K562 (cell line): ENCODE data around the gene YLPM1. TPM values are rescaled to one million over a fixed set of nuclear protein-coding genes. Genes with fewer than 3 reads are reported as not detected.

ENCODE experiments used
- ARHGAP35 ChIP-seq: fragments of 450-650 bp; IDR thresholded peaks from 2 replicates; pipeline ENCODE4 v1.6.1; 2018; ENCODE audit not compliant: partially characterized antibody
- C11orf30 ChIP-seq: fragments of 450-650 bp; IDR thresholded peaks from 2 replicates; pipeline ENCODE4 v1.6.1; 2016; ENCODE audit warnings: low read depth, mild to moderate bottlenecking
- CEBPB ChIP-seq: fragments of 450-650 bp; IDR thresholded peaks from 2 replicates; pipeline ENCODE4 v1.6.1; 2016; ENCODE audit warnings: missing genetic modification characterization, missing compliant biosample characterization
- ETV5 ChIP-seq: sonication (generic); formaldehyde crosslinking; IDR thresholded peaks from 2 replicates; pipeline ENCODE4 v1.4.0; 2020; ENCODE audit warnings: low read depth, mild to moderate bottlenecking, missing genetic modification reagents
- FOXJ3 ChIP-seq: sonication (generic); formaldehyde crosslinking; IDR thresholded peaks from 2 replicates; pipeline ENCODE4 v1.4.0; 2020; ENCODE audit warnings: mild to moderate bottlenecking, missing genetic modification reagents
- FOXP4 ChIP-seq: sonication (generic); formaldehyde crosslinking; IDR thresholded peaks from 2 replicates; pipeline ENCODE4 v1.8.0; 2022; ENCODE audit warnings: mild to moderate bottlenecking, missing genetic modification reagents, borderline replicate concordance
- HNRNPK ChIP-seq: fragments of 200-400 bp; formaldehyde crosslinking; IDR thresholded peaks from one replicate; pipeline ENCODE4 v1.6.1; 2018; ENCODE audit warnings: mild to moderate bottlenecking, low read depth, low read length; ENCODE audit not compliant: poor library complexity, severe bottlenecking
- IFI16 ChIP-seq: fragments of 250-450 bp; sonication (Bioruptor Pico); IDR thresholded peaks from 2 replicates; pipeline ENCODE4 v2.1.2; 2022; ENCODE audit warnings: mild to moderate bottlenecking, inconsistent platforms
- MCM7 ChIP-seq, 2 experiments: fragments of 450-650 bp; IDR thresholded peaks; 2 replicates each; pipeline ENCODE4 v1.6.1; 2016 to 2018
- NCOA4 ChIP-seq: fragments of 450-650 bp; IDR thresholded peaks from 2 replicates; pipeline ENCODE4 v1.6.1; 2018; ENCODE audit warnings: mild to moderate bottlenecking; ENCODE audit not compliant: partially characterized antibody
- NFATC3 ChIP-seq: fragments of 450-650 bp; IDR thresholded peaks from 2 replicates; pipeline ENCODE4 v1.6.1; 2017; ENCODE audit warnings: mild to moderate bottlenecking
- POLR2H ChIP-seq: IDR thresholded peaks from 2 replicates; pipeline ENCODE4 v1.6.1; 2016; ENCODE audit warnings: missing genetic modification characterization, low read depth, mild to moderate bottlenecking, control low read depth, missing compliant biosample characterization, moderate library complexity
- PYGO2 ChIP-seq: fragments of 450-650 bp; IDR thresholded peaks from 2 replicates; pipeline ENCODE4 v1.6.1; 2016; ENCODE audit warnings: mild to moderate bottlenecking, missing genetic modification characterization, moderate library complexity, missing compliant biosample characterization
- RBFOX2 ChIP-seq: fragments of 200-400 bp; formaldehyde crosslinking; IDR thresholded peaks from 2 replicates; pipeline ENCODE4 v1.6.1; 2017; ENCODE audit warnings: low read depth, mild to moderate bottlenecking, low read length, moderate library complexity
- RBM17 ChIP-seq: fragments of 200-400 bp; formaldehyde crosslinking; IDR thresholded peaks from 2 replicates; pipeline ENCODE4 v1.6.1; 2017; ENCODE audit warnings: low read depth, mild to moderate bottlenecking, low read length, borderline replicate concordance
- RFX1 ChIP-seq: fragments of 450-650 bp; IDR thresholded peaks from 2 replicates; pipeline ENCODE4 v1.6.1; 2016; ENCODE audit warnings: mild to moderate bottlenecking, moderate library complexity
- RUNX1 ChIP-seq: sonication (generic); IDR thresholded peaks from 2 replicates; pipeline ENCODE4 v1.6.1; 2016; ENCODE audit warnings: antibody characterized with exemption, low read depth
- SMAD4 ChIP-seq: fragments of 250-450 bp; sonication (Bioruptor Pico); conservative IDR thresholded peaks from 2 replicates; pipeline ENCODE4 v1.8.0; 2021; ENCODE audit warnings: inconsistent platforms, mild to moderate bottlenecking, moderate library complexity
- SMARCC2 ChIP-seq: fragments of 450-650 bp; IDR thresholded peaks from 2 replicates; pipeline ENCODE4 v1.6.1; 2017; ENCODE audit warnings: antibody characterized with exemption, moderate library complexity, mild to moderate bottlenecking, low read depth
- SP1 ChIP-seq: sonication (generic); formaldehyde crosslinking; IDR thresholded peaks from 2 replicates; pipeline ENCODE4 v1.8.1; 2022; ENCODE audit warnings: mild to moderate bottlenecking, missing genetic modification reagents
- ZNF121 ChIP-seq: sonication (generic); formaldehyde crosslinking; conservative IDR thresholded peaks from 2 replicates; pipeline ENCODE4 v1.8.0; 2022; ENCODE audit warnings: missing genetic modification reagents
- ZNF384 ChIP-seq: IDR thresholded peaks from 2 replicates; pipeline ENCODE4 v1.6.1; 2012; ENCODE audit warnings: low read depth, low read length, improper control_type of control experiment
- ZNF609 ChIP-seq: sonication (generic); formaldehyde crosslinking; IDR thresholded peaks from 2 replicates; pipeline ENCODE4 v1.8.1; 2023; ENCODE audit warnings: missing genetic modification reagents, mild to moderate bottlenecking, borderline replicate concordance
- polyA plus RNA-seq, 8 experiments: library from polyadenylated mRNA; depleted of rRNA in 4 of 8; stranded (reverse) in 5 of 8; unstranded in 3 of 8; fragments of >200 nt; fragmentation: Nextera tagmentation in 2 of 8; fragmentation: Illumina TruSeq in 1 of 8; extraction: Ambion mirVana in 2 of 8; extraction: Trizol in 1 of 8; gene quantifications; 2 replicates each; pipeline versions ENCODE4 v1.2.1 to v1.2.3, GENCODE V29; 2011 to 2014; ENCODE audit warnings: inconsistent platforms in 1 of 8, missing spikeins in 1 of 8
- total RNA-seq, 7 experiments: library from RNA; depleted of rRNA in 6 of 7; stranded (reverse); fragments of >200 nt in 6 of 7; fragmentation: Illumina TruSeq in 2 of 7; extraction: Trizol in 2 of 7; gene quantifications; 2 replicates each; pipeline versions ENCODE4 v1.2.1 to v1.2.3, GENCODE V29; 2011 to 2021; ENCODE audit warnings: low replicate concordance in 1 of 7

Gene YLPM1
- total and polyA plus RNA-seq, 9 of the 15 experiments (the other 6 are each of a cell fraction or from before 2014, with no cell fraction given) = 7.2 to 32.7 (median 14.6) TPM

DNA sequence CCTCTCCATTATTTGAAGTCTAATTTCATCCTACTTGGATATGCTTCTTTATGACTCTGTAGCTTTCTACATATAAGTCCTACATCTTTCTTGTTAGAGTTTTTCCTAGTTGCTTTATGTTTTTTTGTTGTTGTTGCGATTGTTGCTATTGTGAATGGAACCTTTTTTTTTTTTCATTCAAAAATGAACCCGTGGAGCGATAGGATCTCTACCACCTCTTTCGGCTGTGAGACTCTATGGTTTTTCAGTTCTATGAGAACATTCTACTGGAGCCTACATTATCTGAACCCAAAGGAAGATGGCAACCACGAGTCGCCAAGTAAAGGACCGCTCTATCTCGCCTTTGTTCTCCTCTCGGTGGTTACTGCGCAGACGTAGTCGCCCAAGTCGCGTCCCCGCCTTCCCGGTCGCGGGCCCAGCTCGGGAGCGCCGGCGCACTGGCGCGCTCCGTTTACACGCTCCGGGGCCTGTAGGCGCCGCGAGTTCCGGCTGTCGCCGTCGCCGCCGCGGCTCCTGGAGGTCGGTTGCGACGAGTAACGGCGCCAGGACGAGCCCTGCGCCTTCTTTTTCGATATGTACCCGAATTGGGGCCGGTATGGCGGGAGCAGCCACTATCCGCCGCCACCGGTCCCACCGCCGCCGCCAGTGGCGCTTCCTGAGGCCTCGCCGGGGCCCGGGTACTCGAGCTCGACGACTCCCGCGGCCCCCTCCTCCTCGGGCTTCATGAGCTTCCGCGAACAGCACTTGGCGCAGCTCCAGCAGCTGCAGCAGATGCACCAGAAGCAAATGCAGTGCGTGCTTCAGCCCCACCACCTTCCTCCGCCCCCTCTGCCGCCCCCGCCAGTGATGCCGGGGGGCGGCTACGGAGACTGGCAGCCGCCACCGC is at the start of gene YLPM1 (continued):
- peak; percentile 59 for TF ChIP-seq POLR2H (tag)
- TF ChIP-seq RUNX1 = no peak
- TF ChIP-seq CEBPB (tag) = no peak
- 0 out of 2 replicates have a peak, but pooled peaks have one; percentile 48 for TF ChIP-seq ETV5 (CRISPR knock-in tag)
- 0 out of 2 replicates have a peak, but pooled peaks have one; percentile 39 for TF ChIP-seq FOXJ3 (CRISPR knock-in tag)
- no peak for TF ChIP-seq MCM7 (IDR thresholded peaks at IDR 0.05)
- TF ChIP-seq NCOA4 = no peak
- TF ChIP-seq SMARCC2 = no peak
- 0 out of 2 replicates have a peak, but pooled peaks have one; percentile 34 for TF ChIP-seq NFATC3
- TF ChIP-seq SMAD4 (CRISPR knock-in tag) = peak; percentile 54; the same call in 1 of the 2 replicates
- TF ChIP-seq ARHGAP35 = no peak
- TF ChIP-seq RFX1 = no peak
- TF ChIP-seq FOXP4 (CRISPR knock-in tag) = no peak
- peak; percentile 65 for TF ChIP-seq C11orf30
- TF ChIP-seq ZNF384 = peak; percentile 93
- no peak for TF ChIP-seq PYGO2 (tag)
- TF ChIP-seq IFI16 (CRISPR knock-in tag) = no peak
- TF ChIP-seq ZNF121 (CRISPR knock-in tag) = no peak
- TF ChIP-seq ZNF609 (CRISPR knock-in tag) = no peak
- TF ChIP-seq RBFOX2 = peak; percentile 95
- no peak for TF ChIP-seq HNRNPK
- TF ChIP-seq RBM17 = no peak
- peak; percentile 25; the same call in 1 of the 2 replicates for TF ChIP-seq SP1
